Tongue (tissue), 2 donors: ENCODE results near the gene TMEM207. TPM values are rescaled to one million over a fixed set of nuclear protein-coding genes. Genes with fewer than 3 reads are reported as not detected.
"Not testable (repeated sequence)": the region's sequence is repeated elsewhere in the genome, so short reads cannot be mapped to it uniquely, and the experiment has no call there.

Experiments used
- DNase-seq: peaks from one replicate; pipeline ENCODE4 v3.0.0-alpha.2; 2015
- total RNA-seq: library from RNA; depleted of rRNA; stranded (reverse); fragments of >200 nt; gene quantifications from one replicate; pipeline ENCODE4 v1.2.3, GENCODE V29; 2014

TMEM207 gene
- total RNA-seq: not detected

- no peak for DNase-seq
Observed at GRCh38 chr3:190449801-190450200, at the start of gene TMEM207. Gene TMEM207, minus strand, starts transcription at chr3:190449901. Its CDS starts 92 bp downstream, at chr3:190449809.

- DNase-seq: peak; percentile 32
Observed at GRCh38 chr3:190499122-190499521, 49.4 kb upstream of the TMEM207 start.

- no peak for DNase-seq
Observed at GRCh38 chr3:190498293-190498692, 48.6 kb upstream of the TMEM207 start.

GRCh38 chr3:190497811-190498210, 48.1 kb upstream of the TMEM207 start:
- peak; percentile 34 for DNase-seq

- DNase-seq: no peak
Observed at GRCh38 chr3:190496859-190497258, 47.2 kb upstream of the TMEM207 start.

GRCh38 chr3:190495796-190496195, 46.1 kb upstream of the TMEM207 start:
- no peak for DNase-seq

- DNase-seq: no peak
Observed at GRCh38 chr3:190495354-190495753, 45.7 kb upstream of the TMEM207 start.

DNA sequence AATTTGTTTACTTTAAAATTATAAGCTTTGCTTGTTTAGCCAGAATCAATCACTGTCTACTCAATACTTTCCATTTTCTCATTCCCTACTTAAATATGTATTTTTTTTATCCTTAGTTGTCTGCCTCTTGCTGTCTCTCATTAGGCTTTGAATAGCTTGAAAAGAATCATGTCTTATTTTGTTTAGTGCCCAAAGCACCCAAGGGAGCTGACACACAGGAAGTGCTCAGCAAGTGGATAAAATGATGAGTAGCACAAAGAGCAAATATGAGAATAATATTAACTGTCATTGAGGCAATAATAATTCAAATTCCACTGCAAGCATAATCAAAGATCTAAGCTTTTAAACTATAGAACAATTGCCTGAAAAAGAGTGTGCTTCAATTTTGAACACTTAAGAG, 45.2 kb upstream of the TMEM207 start:
- no peak for DNase-seq

DNA sequence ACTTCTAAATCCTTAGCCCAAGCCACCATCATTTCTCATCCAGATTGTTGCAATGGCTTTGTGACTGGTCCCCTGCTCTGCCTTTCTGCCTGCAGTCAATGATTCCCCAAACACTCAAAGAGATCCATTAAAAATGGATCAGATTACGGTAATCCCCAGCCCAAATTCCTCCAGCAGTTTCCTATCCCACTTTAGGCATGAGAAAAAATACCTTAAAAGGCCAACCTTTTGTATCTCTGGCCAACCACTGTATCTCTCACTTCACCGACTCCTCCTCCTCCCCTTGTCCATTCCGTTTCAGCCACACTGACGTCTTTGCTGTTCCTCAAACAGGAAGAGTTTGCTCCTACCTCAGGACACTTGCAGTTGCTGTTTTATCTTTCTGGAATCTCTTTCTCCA, 43.3 kb upstream of the TMEM207 start:
- DNase-seq: no peak

DNA sequence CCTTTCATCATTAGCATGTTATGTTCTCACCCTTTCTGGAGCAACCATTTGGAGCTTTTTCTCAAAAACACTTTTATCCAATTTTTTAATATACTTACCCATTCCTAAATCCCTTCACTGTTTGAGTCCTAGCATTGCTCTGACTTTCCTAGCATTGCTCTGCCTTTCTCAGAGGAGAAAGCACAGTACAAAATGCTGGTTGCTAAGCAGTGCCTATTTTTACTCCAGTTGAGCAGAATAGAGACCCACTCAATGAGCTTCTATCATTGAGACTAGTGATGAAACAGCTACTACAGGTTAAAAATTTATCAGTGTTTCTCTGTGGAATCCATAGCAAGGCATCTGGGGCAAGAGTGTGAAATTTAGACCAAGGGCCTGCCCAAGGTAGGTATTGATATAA, 42.4 kb upstream of the TMEM207 start:
- no peak for DNase-seq

GRCh38 chr3:190491533-190492054, 41.9 kb upstream of the TMEM207 start:
- no peak for DNase-seq

GRCh38 chr3:190486908-190487607, 37.4 kb upstream of the TMEM207 start:
- DNase-seq: no peak

DNA sequence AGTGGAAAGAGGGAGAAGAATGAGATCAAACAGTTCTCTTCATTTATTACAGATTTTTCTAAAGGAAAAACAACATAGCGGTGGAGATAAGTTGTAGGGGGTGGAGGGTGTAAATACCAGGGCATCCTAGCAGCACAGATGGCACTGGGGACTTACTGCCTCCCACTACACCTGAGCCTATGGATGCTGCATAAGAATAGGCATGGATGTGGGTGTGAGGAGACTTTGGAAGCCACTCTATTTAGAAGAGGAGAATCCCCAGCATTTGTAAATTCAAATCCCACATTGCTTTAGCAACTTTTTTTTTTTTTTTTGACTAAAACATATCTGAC, 36.8 kb upstream of the TMEM207 start:
- no peak for DNase-seq

GRCh38 chr3:190485830-190486532, 36.3 kb upstream of the TMEM207 start:
- DNase-seq: peak; percentile 17

GRCh38 chr3:190481779-190482178, 32.1 kb upstream of the TMEM207 start:
- no peak for DNase-seq

GRCh38 chr3:190473261-190473660, 23.6 kb upstream of the TMEM207 start:
- DNase-seq: not testable (repeated sequence)

GRCh38 chr3:190467922-190468321, 18.2 kb upstream of the TMEM207 start:
- no peak for DNase-seq

DNA sequence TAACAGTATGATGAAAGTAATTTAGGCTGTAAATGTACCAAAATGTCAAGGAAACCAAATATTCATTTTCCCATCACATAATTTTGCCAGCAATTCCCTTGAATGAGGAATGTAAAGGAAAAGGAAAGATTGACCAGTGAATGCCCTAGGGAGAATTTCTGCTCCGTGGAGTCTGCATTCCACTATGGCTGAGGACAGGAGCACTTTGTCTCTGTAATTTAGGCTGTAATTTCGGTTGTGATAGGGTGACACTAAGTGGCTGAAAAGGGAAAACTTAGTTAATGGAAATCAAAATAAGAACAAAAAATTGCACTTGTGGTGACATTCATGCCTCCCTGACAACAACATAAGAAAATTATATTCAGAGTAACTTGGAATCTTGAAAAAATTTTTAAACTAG, 8.3 kb upstream of the TMEM207 start:
- peak; percentile 19 for DNase-seq

DNA sequence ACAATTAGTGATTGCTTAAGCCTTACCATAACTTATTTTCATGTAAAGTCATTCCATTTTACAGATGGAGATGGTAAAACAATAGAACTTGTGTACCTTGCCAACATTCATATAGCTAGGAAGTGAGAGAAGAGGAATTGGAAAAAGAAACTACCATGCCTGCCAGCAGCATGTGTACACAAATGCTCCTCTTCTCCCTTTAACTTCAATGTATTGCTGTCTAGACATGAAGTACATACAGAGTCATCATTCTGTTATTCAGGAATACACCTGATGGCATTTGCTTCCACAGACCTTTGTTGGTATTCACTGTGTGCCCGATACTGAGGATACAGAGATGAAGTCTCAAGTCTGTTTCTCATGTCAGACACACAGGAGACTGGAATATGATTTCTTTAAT, 7.1 kb upstream of the TMEM207 start:
- no peak for DNase-seq

GRCh38 chr3:190455828-190456227, 6.1 kb upstream of the TMEM207 start:
- no peak for DNase-seq

GRCh38 chr3:190448256-190448655, 1.4 kb downstream of the TMEM207 start:
- DNase-seq: no peak

GRCh38 chr3:190446573-190447279, 3.0 kb downstream of the TMEM207 start:
- no peak for DNase-seq

DNA sequence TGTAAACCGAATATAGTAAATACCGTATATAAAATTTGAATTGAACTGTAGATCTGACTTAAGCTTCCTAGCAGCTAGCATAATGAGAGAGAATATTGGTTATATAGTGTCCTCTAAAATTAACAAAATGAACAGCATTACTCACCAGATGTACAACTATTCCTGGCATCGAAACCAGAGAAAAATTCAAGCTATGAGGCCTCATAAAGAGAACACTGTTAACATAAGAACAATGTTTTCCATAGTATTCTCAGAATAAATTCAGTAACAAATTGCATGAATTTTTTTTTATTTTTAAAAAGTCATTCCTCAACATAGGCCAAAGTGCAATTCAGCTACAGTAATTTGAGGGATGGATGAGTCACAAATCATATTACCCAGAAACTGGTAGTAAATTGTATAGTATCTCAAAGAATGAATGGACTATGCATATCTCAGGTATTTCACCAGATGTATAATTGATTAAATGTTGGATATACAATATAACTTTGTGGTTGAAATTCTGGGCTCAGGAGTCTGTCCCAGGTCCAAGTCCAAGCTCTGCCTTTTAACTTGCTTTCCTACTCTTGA, 5.0 kb downstream of the TMEM207 start:
- DNase-seq: no peak
